ENCODE results near the gene NDRG4. TPM values are rescaled to one million over a fixed set of nuclear protein-coding genes. Genes with fewer than 3 reads are reported as not detected.

NDRG4 gene
- total RNA-seq, 1 experiment from 2014 or later: 8.6 TPM

- ChIA-PET RAD21 (ENCODE audit: low non-redundant PET in 1 of 2, low total read pairs in 2 of 2, uncharacterized antibody in 2 of 2, unreplicated experiment in 2 of 2) (no interaction called here), CTCF (no interaction called here), POLR2A (no interaction called here)
- Histone ChIP-seq H4K20me1 (ENCODE audit: insufficient read depth) (no peaks in the 10 kb centered on the region), H3K27me3 (ENCODE audit: insufficient read depth, low read length) (no peaks in the 10 kb centered on the region), H3K79me2 (ENCODE audit: insufficient read depth, low read length) (no peaks in the 10 kb centered on the region), H3K36me3 (ENCODE audit: control insufficient read depth in 1 of 2, insufficient read depth in 2 of 2, low read length in 2 of 2) (no peaks in the 10 kb centered on the region), H3K4me3 (replicated peaks in 1 of 2; ENCODE audit: low read depth in 1 of 2, low read length in 2 of 2) (no peak overlapping the region), H3K27ac (ENCODE audit: low read depth, low read length) (no peak overlapping the region), H3K4me2 (ENCODE audit: low read length) (no peak overlapping the region), H3K9me3 (ENCODE audit: control insufficient read depth in 1 of 2, insufficient read depth in 1 of 2, low read depth in 1 of 2, low read length in 2 of 2) (no peaks in the 10 kb centered on the region), H3K4me1 (ENCODE audit: control insufficient read depth in 1 of 2, insufficient read depth in 2 of 2, low read length in 2 of 2) (peaks cover 0 to 6% of the 10 kb centered on the region in 2 experiments; a peak in 2 of 4 replicates), H2AFZ (ENCODE audit: low read depth, low read length, poor library complexity, severe bottlenecking) (no peak overlapping the region), H3K9ac (ENCODE audit: low read length) (no peak overlapping the region), H3K9me2 (ENCODE audit: insufficient read depth) (no peaks in the 10 kb centered on the region)
- intact Hi-C loops (cut with micrococcal nuclease): no loop called here
- no TSS peak for BruUV-seq (replicated peaks)
- ATAC-seq: no peak
- TF ChIP-seq SIN3A (IDR thresholded peaks at IDR 0.05; ENCODE audit: low read depth) (no peak), SP1 (IDR thresholded peaks at IDR 0.05; ENCODE audit: low read depth) (no peak), REST (IDR thresholded peaks at IDR 0.05; ENCODE audit: low read depth) (no peak), EZH2 (IDR thresholded peaks at IDR 0.05) (no peak), EGR1 (IDR thresholded peaks at IDR 0.05; ENCODE audit: low read depth) (no peak), ELF1 (IDR thresholded peaks at IDR 0.05; ENCODE audit: borderline replicate concordance, low read depth) (no peak), ZNF274 (IDR thresholded peaks at IDR 0.05; ENCODE audit: low read depth, low read length) (no peak), CTCF (IDR thresholded peaks at IDR 0.05 in 2 of 3, conservative IDR thresholded peaks at IDR 0.05 in 1 of 3; ENCODE audit: borderline replicate concordance in 1 of 3, insufficient read depth in 1 of 3, low read depth in 2 of 3, low read length in 2 of 3) (no peak), ZBTB33 (IDR thresholded peaks at IDR 0.05; ENCODE audit: extremely low read depth, insufficient replicate concordance, low read length) (no peak), POLR2AphosphoS5 (IDR thresholded peaks at IDR 0.05; ENCODE audit: low read depth, low read length) (no peak), YY1 (IDR thresholded peaks at IDR 0.05; ENCODE audit: extremely low read depth, insufficient replicate concordance, low read depth, low read length) (no peak), CBX3 (IDR thresholded peaks at IDR 0.05; ENCODE audit: low read depth) (no peak), EZH2phosphoT487 (IDR thresholded peaks at IDR 0.05; ENCODE audit: borderline replicate concordance) (no peak)
- no peak for DNase-seq (ENCODE audit: low read depth, low spot score)
Measured at GRCh38 chr16:58450590-58450989, 49.4 kb upstream of the NDRG4 start.

All from HCT116 (cell line).